A549 (cell line): Measurements from ENCODE around the gene RALGDS.

Source experiments
- CEBPB ChIP-seq, 2 experiments: fragments of >200 bp in 1 of 2; sonication (Bioruptor Twin) in 1 of 2; formaldehyde crosslinking in 1 of 2; IDR thresholded peaks; 2 replicates each; pipeline ENCODE4 v1.6.1; 2012 to 2016
- CHD2 ChIP-seq: fragments of 150-350 bp; IDR thresholded peaks from 2 replicates; pipeline ENCODE4 v1.6.1; 2014; ENCODE audit warnings: low read length; ENCODE audit not compliant: partially characterized antibody
- CTCF ChIP-seq: fragments of >200 bp; sonication (Bioruptor Twin); formaldehyde crosslinking; IDR thresholded peaks from 3 replicates; pipeline ENCODE4 v1.5.1; 2016
- POLR2A ChIP-seq: IDR thresholded peaks from 2 replicates; pipeline ENCODE4 v1.6.1; 2012; ENCODE audit warnings: mild to moderate bottlenecking, low read length
- ZSCAN20 ChIP-seq: fragments of 250-450 bp; sonication (Bioruptor Pico); IDR thresholded peaks from 2 replicates; pipeline ENCODE4 v1.8.0; 2022; ENCODE audit warnings: mild to moderate bottlenecking, moderate library complexity

GRCh38 chr9:133067813-133068212 is 53.2 kb downstream of the RALGDS start:
- no peak for TF ChIP-seq ZSCAN20 (CRISPR knock-in tag)
- TF ChIP-seq CTCF: no peak
- no peak for TF ChIP-seq POLR2A
- TF ChIP-seq CHD2: no peak
- TF ChIP-seq CEBPB (IDR thresholded peaks at IDR 0.05): no peak
